ENCODE results near the gene NELFB.
"Not testable (repeated sequence)": the region's sequence is repeated elsewhere in the genome, so short reads cannot be mapped to it uniquely, and the experiment has no call there.

The NELFB gene

DNA sequence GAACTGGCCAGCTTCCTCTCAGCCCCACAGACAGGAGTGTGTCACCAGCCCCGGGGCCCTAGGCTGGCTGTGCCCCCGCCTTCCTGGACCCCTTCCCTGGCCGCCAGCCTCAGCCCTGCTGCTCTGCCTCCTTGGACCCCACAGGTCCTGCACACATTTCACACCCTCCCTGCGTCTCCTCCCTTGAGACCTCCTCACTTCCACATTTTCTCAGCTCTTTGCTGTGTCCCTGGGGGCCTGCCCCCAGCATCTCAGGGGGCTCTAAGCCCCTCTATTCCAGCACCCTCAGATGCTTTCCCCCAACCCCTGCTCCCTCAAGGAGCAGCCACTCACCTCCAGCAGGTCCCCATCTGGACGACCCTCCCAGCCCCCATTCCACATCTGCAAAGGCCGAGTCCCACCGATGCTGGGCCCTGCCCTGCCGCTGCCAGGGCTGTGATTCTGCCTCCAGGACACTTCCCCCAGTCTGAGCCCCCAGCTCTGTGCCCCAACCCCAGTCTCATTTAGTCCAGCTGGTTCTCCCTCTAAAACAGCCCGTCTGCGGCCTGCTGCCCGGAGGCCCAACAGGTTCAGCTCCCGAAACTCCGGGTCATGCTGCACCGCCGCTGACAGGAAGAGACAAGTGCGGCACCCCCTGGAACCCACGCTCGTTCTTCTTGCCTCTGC, 20.2 kb upstream of the NELFB start:
- no peak for DNase-seq (ENCODE audit: low read depth)

DNA sequence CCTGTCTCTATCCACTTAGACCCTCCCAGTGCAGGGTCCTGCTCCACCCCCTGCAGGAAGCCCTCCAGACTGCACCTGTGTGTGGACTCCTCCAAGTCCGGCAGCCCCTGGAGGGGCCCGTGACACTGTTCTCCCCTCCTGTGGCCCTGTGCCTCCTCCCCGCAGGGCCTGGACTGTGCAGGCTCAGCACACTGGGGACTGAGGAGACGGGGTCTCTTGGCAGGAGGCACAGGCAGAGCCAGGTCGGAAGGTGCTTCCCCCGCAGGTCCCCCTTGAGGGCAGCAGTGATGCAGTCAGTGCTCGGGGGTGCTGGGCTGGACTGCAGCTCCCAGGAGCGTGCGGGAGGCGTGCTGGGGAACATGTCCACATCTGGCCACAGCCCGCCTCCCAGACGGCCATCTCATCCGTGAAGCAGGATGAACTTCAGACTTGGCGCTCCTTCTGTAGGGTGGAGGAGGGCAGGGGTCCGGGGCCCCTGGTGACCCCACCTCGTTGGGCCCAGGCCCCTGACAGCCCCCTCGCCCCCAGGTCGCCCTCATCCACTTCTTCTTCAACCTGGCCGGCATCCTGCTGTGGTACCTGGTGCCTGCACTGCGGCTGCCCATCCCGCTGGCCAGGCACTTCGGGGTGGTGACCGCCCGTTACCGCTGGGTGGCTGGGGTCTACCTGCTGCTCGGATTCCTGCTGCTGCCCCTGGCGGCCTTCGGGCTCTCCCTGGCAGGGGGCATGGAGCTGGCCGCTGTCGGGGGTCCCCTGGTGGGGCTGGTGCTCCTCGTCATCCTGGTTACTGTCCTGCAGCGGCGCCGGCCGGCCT, 19.5 kb upstream of the NELFB start:
- DNase-seq (ENCODE audit: low read depth) = no peak

DNA sequence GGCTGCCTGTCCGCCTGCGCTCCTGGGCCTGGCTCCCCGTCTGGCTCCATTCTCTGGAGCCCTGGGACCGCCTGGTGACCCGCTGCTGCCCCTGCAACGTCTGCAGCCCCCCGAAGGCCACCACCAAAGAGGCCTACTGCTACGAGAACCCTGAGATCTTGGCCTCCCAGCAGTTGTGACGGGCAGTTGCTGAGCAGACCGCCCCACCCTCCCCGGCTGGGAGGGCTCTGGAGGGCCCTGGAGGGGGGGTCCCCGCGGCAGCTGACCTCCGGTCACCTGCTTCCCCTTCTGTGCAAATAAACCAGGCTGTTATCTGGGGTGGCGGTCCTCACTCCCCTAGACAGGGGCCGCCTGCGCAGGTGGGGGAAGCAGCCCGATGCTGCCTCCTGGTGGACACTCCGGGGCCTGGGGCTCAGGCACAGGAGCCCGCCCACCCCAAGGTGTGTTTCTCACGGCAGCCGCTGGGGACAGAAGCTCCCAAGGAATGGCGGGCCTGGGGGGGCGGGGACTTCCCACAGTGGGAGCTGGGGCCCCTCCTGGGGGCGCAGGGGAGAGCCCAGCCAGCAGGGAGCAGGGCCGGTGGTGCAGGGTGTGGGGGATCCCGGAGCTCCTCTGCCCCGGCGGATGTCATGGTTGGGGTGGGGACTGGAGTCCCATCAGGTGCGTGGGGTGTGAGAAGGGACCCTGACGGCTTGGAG, 18.7 kb upstream of the NELFB start:
- DNase-seq (ENCODE audit: low read depth) = peak; percentile 77

DNA sequence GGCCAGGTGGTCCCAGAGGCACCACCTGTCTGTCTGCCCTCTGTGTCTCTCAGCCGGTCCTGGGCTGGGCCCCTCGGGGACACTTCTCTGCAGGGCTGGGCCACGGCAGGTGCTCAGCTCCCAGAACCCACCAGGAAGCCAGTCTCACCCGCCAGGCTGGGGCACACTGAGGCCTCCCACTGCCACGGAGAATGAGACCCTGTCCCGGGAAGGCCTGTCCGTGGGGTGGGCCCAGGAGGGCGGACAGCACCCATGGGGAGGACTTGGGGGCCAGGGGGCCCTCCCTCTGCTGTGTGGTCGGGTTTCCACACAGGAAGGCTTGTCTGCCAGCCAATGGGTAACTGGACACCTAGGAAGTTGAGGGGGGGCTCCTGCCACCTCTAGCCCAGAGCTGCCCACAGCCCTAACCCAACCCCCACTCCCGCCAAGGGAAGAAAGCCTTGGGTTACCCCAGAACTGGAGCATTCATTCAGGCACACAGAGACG, 18.1 kb upstream of the NELFB start:
- DNase-seq (ENCODE audit: low read depth) = no peak

DNA sequence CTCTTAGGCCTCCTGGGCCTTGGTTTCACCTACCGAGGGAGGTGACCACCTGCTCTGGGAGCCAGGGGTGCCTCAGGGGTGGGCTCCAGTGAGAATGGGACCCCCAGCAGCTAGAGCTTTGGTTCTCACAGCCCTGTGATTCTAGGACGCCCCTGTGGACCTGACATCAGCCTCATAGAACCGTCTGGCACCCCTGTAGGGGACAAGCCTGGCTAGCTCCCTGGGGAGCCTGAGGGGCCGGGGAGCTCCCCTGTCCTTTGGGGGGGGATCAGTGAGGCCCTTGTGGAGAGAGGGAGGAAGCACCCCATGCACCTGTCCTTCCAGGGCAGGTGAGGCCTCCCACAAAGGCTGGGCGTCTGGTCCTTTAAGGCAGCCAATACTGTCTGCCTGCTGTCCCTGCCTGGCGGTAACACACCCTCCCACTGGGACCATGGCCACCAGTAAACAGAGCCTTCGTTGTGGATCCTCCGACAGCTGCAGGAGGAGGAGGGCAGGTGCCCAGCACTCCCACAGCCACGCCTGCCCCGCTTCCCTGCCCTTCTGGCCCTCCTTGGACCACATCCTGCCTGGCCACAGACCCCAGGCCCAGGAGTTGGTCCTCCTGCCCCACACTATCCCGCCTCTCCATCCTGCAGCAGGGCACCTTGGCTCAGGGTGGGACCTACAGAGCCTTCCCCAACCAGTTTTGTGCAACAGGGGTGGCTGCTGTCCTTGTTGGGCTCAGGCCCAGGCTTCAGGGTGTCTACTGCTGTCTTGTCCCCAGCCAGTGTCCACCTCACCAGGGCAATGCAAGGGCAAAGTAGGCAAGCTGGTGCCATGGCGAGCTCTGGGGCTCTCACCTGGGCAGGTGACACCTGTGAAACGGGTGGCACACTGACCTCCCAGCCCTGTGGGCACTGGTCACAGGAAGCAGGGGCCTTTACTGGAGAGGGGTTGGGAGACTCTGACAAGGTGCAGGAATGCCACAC, 17.1 kb upstream of the NELFB start:
- DNase-seq (ENCODE audit: low read depth) = no peak

DNA sequence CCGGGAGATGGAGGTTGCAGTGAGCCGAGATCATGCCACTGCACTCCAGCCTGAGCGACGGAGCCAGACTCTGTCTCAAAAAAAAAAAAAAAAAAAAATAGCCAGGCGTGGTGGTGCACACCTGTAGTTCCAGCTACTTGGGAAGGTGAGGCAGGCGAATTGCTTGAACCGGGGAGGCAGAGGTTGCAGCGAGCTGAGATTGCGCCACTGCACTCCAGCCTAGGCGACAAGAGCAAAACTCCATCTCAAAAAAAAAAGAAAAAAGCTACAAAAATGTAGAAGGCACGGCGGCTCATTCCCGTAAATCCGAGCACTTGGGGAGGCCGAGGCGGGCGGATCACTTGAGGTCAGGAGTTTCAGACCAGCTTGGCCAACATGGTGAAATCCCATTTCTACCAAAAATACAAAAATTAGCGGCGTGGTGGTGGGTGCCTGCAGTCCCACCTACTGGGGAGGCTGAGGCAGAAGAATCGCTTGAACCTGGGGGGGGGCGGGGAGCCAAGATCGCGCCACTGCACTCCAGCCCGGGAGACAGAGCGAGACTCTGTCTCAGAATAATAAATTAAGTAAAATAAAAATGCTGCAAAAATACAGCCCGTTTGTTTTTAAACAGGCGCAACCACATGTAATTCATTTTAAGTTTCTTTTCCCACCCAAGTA, 15.5 kb upstream of the NELFB start:
- not testable (repeated sequence) for DNase-seq (ENCODE audit: low read depth)

DNA sequence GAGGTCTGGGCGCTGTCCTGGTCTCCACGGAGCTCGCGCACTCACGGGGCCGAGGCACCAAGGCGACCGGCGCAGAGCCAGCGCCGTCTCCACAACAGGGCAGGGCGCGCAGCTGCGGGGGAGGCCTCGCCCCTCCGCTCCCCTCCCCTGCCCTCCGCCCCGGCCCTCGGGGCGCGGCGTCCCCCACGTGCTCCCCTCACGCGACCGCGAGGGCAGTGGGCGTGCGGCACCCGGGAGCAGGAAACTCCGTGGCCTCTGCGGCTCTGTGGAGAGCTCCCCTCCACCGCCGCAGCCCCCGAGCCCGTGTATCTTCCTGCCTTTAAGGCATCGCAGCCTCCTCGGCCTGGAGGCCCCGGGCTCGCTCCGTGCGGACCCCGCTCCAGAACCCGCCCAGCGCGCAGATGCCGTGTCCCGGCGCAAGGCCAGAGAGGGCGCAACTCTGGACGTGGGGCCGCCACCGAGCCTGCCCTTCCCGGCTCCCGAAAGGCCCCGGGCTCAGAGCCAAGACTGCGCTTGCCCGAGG, 14.7 kb upstream of the NELFB start:
- peak; percentile 75 for DNase-seq (ENCODE audit: low read depth)

DNA sequence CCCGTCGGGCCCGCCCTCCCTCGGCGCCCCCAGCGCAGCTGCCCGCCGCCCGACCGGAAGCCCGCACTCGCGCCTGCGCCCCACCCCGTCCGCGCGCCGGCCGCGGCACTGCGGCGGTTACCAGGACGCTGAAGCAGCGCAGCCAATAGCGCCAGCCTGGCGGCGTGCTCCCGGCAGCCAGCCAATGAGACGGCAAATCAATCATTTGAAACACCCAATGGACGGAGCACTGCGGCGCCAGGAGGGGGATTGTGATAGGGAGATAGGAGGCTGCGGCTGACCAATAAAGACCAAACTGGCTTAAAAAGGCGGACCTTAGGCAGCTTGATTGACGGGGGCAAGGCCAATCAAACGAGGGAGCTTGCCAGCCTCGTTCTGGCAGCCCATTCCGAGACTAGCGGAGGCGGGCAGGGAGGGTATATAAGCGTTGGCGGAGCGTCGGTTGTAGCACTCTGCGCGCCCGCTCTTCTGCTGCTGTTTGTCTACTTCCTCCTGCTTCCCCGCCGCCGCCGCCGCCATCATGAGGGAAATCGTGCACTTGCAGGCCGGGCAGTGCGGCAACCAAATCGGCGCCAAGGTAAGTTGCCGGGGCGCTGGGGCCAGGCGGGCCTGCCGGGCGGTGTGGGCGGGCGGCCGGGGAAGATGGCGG, 14.2 kb upstream of the NELFB start, which contains the start of gene TUBB4B:
TSS of gene TUBB4B (plus strand) at position 447 of the 649 bp plus-strand sequence. CDS start at position 521, 74 bp downstream.
- peak; percentile 100 for DNase-seq (ENCODE audit: low read depth)

DNA sequence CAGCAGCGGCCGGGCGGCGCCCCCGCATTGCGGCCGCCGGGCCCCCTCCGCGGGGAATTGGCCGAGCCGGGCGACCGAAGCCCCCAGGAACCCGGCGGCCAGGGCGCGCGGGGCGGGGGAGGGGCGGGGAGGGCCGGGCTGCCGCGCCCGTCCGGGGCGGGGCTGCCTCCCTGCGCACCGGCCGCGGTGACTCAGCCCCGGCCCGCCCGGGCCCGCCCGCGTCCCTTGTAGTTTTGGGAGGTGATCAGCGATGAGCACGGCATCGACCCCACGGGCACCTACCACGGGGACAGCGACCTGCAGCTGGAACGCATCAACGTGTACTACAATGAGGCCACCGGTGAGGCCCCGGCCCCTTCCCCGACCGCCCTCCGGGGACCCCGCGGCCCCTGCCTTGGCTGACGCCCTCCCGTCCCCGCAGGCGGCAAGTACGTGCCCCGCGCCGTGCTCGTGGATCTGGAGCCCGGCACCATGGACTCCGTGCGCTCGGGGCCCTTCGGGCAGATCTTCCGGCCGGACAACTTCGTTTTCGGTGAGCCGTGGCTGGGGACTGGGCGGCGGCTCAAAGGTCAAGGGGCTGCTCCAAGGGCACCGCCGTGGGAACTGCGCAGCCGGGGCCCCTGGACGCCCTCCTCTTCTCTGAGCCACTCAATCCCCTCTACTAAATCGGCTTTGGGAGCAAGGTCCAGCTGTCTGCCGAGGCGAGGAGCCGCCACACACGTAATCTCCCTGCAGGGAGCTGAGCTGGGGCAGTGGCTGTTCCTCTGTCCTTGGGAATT, 13.4 kb upstream of the NELFB start:
- DNase-seq (ENCODE audit: low read depth) = peak; percentile 66

DNA sequence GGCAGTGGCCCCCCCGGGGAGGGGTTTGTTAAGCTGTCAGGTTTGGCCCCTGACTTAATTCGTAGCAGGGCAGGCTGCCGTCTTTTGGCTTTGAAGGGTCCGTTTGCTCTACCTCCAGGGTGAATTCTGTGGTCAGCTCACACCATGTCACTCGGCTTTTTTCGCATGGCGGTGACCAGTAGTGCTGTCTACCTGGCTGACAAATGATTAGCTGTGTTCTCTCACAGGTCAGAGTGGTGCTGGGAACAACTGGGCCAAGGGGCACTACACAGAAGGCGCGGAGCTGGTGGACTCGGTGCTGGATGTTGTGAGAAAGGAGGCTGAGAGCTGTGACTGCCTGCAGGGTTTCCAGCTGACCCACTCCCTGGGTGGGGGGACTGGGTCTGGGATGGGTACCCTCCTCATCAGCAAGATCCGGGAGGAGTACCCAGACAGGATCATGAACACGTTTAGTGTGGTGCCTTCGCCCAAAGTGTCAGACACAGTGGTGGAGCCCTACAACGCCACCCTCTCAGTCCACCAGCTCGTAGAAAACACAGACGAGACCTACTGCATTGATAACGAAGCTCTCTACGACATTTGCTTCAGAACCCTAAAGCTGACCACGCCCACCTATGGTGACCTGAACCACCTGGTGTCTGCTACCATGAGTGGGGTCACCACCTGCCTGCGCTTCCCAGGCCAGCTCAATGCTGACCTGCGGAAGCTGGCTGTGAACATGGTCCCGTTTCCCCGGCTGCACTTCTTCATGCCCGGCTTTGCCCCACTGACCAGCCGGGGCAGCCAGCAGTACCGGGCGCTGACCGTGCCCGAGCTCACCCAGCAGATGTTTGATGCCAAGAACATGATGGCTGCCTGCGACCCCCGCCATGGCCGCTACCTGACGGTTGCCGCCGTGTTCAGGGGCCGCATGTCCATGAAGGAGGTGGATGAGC, 12.6 kb upstream of the NELFB start:
- DNase-seq (ENCODE audit: low read depth) = no peak

DNA sequence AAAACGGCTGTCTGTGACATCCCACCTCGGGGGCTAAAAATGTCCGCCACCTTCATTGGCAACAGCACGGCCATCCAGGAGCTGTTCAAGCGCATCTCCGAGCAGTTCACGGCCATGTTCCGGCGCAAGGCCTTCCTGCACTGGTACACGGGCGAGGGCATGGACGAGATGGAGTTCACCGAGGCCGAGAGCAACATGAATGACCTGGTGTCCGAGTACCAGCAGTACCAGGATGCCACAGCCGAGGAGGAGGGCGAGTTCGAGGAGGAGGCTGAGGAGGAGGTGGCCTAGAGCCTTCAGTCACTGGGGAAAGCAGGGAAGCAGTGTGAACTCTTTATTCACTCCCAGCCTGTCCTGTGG, 11.9 kb upstream of the NELFB start:
- not testable (repeated sequence) for DNase-seq (ENCODE audit: low read depth)

DNA sequence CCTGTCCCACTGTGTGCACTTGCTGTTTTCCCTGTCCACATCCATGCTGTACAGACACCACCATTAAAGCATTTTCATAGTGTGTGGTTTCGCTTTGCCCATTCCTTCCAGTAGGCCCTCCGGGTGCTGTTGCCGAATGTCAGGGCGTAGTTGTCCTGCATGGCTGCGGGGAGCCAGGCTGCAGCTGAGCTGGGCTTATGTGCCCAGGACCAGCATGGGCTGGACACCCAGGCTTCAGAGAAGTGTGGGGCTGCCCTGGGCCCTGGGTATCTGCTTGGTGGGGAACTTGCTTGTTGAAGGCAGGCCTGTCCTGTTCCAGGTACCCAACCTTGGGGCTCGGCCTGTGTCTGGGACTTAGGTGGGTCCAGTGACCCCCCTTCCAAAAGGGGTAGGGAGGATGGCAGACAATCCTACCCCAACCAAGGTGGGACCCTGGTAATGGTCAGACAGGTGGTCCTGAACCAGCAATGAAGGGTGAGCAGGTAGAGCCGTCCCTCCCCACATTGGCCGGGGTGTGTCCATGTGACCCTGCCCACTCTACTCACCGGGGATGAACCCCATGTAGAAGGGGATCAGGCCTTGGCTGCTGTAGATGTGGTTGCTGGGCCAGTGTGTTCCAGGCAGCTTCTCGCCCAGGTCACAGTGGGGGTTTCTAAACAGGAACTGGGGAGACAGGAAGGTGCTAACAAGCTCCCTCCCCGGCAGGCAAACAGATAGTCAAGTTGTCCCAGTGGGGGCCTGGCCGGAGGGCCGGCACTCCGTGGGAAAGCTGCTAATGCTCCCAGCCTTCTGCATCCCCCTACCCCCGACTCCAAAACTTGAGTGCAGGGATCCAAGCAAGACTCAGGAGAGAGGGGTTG, 11.3 kb upstream of the NELFB start:
- peak; percentile 23 for DNase-seq (ENCODE audit: low read depth)

DNA sequence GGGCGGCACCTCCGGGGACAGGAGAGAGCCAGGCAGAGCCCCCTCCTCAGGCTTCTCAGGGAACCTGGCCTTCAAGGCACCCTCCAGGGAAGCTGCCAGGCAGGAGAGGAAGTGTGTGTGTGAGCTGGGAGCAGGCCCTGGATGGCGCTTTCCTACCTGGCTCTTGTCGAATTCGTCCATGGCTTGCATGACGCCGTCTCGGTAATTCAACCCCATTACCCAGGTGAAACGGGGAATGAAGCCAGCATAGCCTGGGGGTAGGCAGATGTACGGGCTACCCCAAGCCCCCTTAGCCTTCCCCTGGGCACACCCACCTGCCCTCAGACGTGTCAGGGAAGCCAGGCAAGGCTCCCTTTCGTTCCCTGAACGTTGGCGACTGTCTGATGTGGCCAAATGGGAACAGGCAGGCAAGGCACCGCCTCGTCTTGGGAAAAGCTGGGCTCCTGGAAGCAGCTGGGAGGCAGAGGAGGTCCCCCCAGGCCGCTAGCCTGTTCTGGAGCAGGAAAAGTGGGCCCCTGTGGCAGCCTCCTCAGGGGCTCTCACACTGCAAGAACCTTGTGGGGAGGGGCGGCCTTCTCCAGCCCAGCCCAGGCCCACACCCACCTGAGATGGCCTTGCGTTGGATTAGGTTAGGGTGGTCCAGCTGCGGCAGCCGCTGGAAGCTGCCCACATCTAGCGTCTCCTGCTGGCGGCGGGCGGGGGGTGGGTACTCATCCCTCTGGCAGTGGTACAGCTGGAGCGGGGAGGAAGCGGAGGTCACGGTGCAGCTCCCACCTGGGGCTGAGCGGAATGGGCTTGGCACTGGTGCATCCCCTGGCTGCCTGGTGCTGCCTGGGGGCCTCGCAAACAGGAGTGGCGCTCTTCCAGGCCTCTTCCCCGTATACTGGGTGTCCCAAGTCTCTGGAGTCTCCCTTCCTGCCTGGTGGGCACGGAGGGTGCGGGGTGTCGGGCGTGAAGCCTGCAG, 10.4 kb upstream of the NELFB start:
- no peak for DNase-seq (ENCODE audit: low read depth)

DNA sequence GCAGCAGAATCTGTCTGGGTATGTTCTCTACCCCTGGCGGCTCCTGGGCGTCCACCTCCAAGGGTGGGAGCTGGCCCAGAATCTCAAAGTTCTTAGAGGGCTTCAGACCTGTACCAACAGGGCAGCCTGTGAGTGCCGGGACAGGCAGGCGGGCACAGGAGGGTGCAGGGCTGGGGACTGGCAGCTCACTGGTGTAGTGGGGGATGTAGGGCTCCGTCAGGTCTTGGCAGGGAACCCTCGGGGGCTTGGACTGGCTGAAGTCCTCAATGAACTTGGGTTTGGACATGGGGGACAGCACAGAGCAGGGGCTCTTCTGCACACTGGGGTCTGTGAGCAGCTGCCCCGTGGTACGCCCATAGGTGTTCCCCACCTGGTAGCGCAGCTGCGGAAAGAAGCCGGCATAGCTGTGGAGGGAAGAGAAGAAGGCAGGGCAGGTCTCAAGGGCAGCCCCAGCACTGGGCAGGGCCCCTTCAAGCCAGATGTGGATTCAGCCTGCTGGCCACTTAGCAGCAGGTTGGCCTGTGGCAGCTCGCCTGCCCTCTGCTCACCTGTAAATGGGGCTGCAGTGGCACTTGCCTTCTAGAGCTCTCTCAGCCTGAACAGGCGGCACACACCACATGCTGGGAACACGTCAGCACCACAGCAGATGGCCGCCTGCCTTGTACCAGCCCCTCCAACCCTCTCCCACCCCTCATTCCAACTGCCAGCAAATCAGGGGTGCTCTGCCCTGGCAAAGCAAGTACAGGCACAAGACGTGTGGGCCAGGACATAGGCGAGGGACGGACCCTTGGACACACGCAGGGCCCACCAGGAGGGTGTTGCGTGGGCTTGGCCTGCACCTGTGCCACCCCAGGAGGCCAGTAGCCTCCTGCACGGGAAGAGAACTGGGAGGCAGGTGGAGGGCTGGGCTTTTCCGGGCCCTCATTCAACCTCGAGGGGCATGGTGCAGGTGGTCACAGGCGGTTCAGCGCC, 9.4 kb upstream of the NELFB start:
- DNase-seq (ENCODE audit: low read depth) = no peak

All from EH (cell line).